K562 (cell line): Measurements from ENCODE around the gene EZH1. TPM values are rescaled to one million over a fixed set of nuclear protein-coding genes. Genes with fewer than 3 reads are reported as not detected.

ENCODE experiments used
- ATAC-seq: fragments of 200-7000 bp; cut with Tn5 transposase; 3 replicates; pipeline ENCODE4 v1.9.1; 2020; ENCODE audit warnings: moderate library complexity
- BruUV-seq: library from RNA; stranded (reverse); fragments of 400-500 nt; replicated peaks from 2 replicates; lab custom pipeline; 2021; lab: Mats Ljungman, UMichigan
- CTCF ChIA-PET: fragments of 300-600 bp; formaldehyde crosslinking; extraction: SDS; loops from one replicate; lab custom pipeline; 2021; ENCODE audit warnings: low intra/inter-chr PET ratio; lab: Yijun Ruan, JAX
- POLR2A ChIA-PET: fragments of 300-600, 350-650 bp; sonication (Branson Sonifier 250); formaldehyde crosslinking; extraction: SDS; loops from one replicate; lab custom pipeline; 2021; ENCODE audit warnings: antibody characterized with exemption, inconsistent platforms; lab: Yijun Ruan, JAX
- DNase-seq, 4 experiments: peaks; one replicate each; pipeline versions ENCODE4 v3.0.0 to v3.0.0-alpha.2; 2011 to 2018; ENCODE audit warnings: low spot score in 3 of 4, mixed read lengths in 3 of 4; ENCODE audit errors: extremely low read depth in 1 of 4
- FAIRE-seq: peaks from 2 replicates; lab custom pipeline; 2011; peaks lifted over from hg19 to GRCh38; lab: Jason Lieb, UNC
- H2AFZ ChIP-seq: 2 replicates; pipeline ENCODE4 v1.6.0; 2011; ENCODE audit warnings: low read depth, low read length, control low read depth, inconsistent platforms
- H3K27ac ChIP-seq: fragments of 200-600 bp; 3 replicates; pipeline ENCODE4 v1.8.0; 2011; ENCODE audit warnings: low read depth, mild to moderate bottlenecking, control low read depth, inconsistent platforms, low read length, moderate library complexity, mixed read lengths; ENCODE audit errors: extremely low read depth
- H3K27me3 ChIP-seq, 2 experiments: fragments of 300-600 bp in 1 of 2; 2 replicates in 1 of 2; 3 replicates in 1 of 2; pipeline versions ENCODE4 v1.6.0 to v1.8.0; 2011; ENCODE audit warnings: inconsistent platforms in 2 of 2, low read length in 2 of 2, mild to moderate bottlenecking in 1 of 2, mixed read lengths in 1 of 2, moderate library complexity in 1 of 2; ENCODE audit not compliant: control insufficient read depth in 2 of 2, insufficient read depth in 2 of 2
- H3K36me3 ChIP-seq: fragments of 300-600 bp; 3 replicates; pipeline ENCODE4 v1.8.0; 2011; ENCODE audit warnings: mild to moderate bottlenecking, low read length, inconsistent platforms; ENCODE audit not compliant: control insufficient read depth, insufficient read depth
- H3K4me1 ChIP-seq, 2 experiments: fragments of 200-600 bp in 1 of 2; replicated peaks in 1 of 2; 2 replicates in 1 of 2; 3 replicates in 1 of 2; pipeline versions ENCODE4 v1.5.1 to v1.8.0; 2011; ENCODE audit warnings: inconsistent platforms in 2 of 2, low read length in 2 of 2, mild to moderate bottlenecking in 1 of 2, mixed read lengths in 1 of 2, moderate library complexity in 1 of 2; ENCODE audit not compliant: control insufficient read depth in 2 of 2, insufficient read depth in 2 of 2
- H3K4me2 ChIP-seq: 2 replicates; pipeline ENCODE4 v1.6.1; 2011; ENCODE audit warnings: low read length, control low read depth, inconsistent platforms, mixed read lengths; ENCODE audit not compliant: insufficient read depth
- H3K4me3 ChIP-seq: fragments of 200-600 bp; sonication (generic), shearing (Covaris generic); 2 replicates; pipeline ENCODE4 v1.5.1; 2016; ENCODE audit warnings: control low read depth, inconsistent platforms
- H3K79me2 ChIP-seq: fragments of 200-600 bp; 3 replicates; pipeline ENCODE4 v1.8.0; 2011; ENCODE audit warnings: low read length, inconsistent platforms; ENCODE audit not compliant: control insufficient read depth, insufficient read depth
- H3K9ac ChIP-seq, 2 experiments: 2 replicates each; pipeline versions ENCODE4 v1.6.0 to v1.6.1; 2011; ENCODE audit warnings: low read depth in 2 of 2, low read length in 2 of 2, control low read depth in 1 of 2, inconsistent platforms in 1 of 2, mild to moderate bottlenecking in 1 of 2, mixed read lengths in 1 of 2; ENCODE audit not compliant: insufficient read depth in 1 of 2
- H3K9me1 ChIP-seq: one replicate; pipeline ENCODE4 v1.6.0; 2011; ENCODE audit warnings: inconsistent platforms, mild to moderate bottlenecking, low read length, moderate library complexity; ENCODE audit not compliant: control insufficient read depth, insufficient read depth
- H3K9me3 ChIP-seq: replicated peaks from 2 replicates; pipeline ENCODE4 v1.5.1; 2011; ENCODE audit warnings: low read depth, low read length, inconsistent platforms; ENCODE audit not compliant: control insufficient read depth, insufficient read depth
- H4K20me1 ChIP-seq: replicated peaks from 2 replicates; pipeline ENCODE4 v1.6.1; 2011; ENCODE audit warnings: low read length, inconsistent platforms, mixed read lengths; ENCODE audit not compliant: control insufficient read depth, insufficient read depth
- CEBPB ChIP-seq: fragments of 450-650 bp; IDR thresholded peaks from 2 replicates; pipeline ENCODE4 v1.6.1; 2016; ENCODE audit warnings: missing genetic modification characterization, missing compliant biosample characterization
- COPS2 ChIP-seq: fragments of 450-650 bp; conservative IDR thresholded peaks from 2 replicates; pipeline ENCODE4 v1.6.1; 2016; ENCODE audit warnings: mild to moderate bottlenecking, moderate library complexity
- ELF4 ChIP-seq: fragments of 450-650 bp; formaldehyde crosslinking; IDR thresholded peaks from 2 replicates; pipeline ENCODE4 v1.4.0; 2022; ENCODE audit warnings: missing genetic modification characterization
- GATAD2B ChIP-seq: fragments of 450-650 bp; IDR thresholded peaks from 2 replicates; pipeline ENCODE4 v1.6.1; 2017; ENCODE audit warnings: mild to moderate bottlenecking, borderline replicate concordance
- ILK ChIP-seq: fragments of 450-650 bp; IDR thresholded peaks from 2 replicates; pipeline ENCODE4 v1.6.1; 2016; ENCODE audit warnings: missing genetic modification characterization, low read depth, mild to moderate bottlenecking, missing compliant biosample characterization, moderate library complexity, borderline replicate concordance
- JUND ChIP-seq, 2 experiments: IDR thresholded peaks; 2 replicates in 1 of 2; 3 replicates in 1 of 2; pipeline ENCODE4 v1.6.1; 2011; ENCODE audit warnings: borderline replicate concordance in 2 of 2, low read depth in 2 of 2, low read length in 2 of 2, improper control_type of control experiment in 1 of 2, missing biosample characterization in 1 of 2, missing genetic modification characterization in 1 of 2, missing genetic modification reagents in 1 of 2
- KDM4B ChIP-seq, 2 experiments: fragments of 450-650 bp in 1 of 2; sonication (generic) in 1 of 2; IDR thresholded peaks; 2 replicates each; pipeline ENCODE4 v1.6.1; 2016 to 2017; ENCODE audit warnings: borderline replicate concordance in 2 of 2, antibody characterized with exemption in 1 of 2, low read depth in 1 of 2, mild to moderate bottlenecking in 1 of 2
- MCM2 ChIP-seq: fragments of 450-650 bp; IDR thresholded peaks from 2 replicates; pipeline ENCODE4 v1.6.1; 2017; ENCODE audit warnings: low read depth, mild to moderate bottlenecking
- MCM7 ChIP-seq, 2 experiments: fragments of 450-650 bp; IDR thresholded peaks; 2 replicates each; pipeline ENCODE4 v1.6.1; 2016 to 2018
- MEF2A ChIP-seq: IDR thresholded peaks from 2 replicates; pipeline ENCODE4 v1.6.1; 2011; ENCODE audit warnings: low read depth, mild to moderate bottlenecking, low read length, moderate library complexity; ENCODE audit not compliant: control insufficient read depth
- NFYB ChIP-seq: IDR thresholded peaks from 2 replicates; pipeline ENCODE4 v1.6.1; 2011; ENCODE audit warnings: mild to moderate bottlenecking, moderate library complexity; ENCODE audit not compliant: insufficient read length; ENCODE audit errors: extremely low read depth
- WGBS: fragments of 100-300 bp; shearing (Covaris generic); methylation state at CpG from one replicate; pipeline ENCODE4 v1.1.6; 2016; ENCODE audit warnings: low coverage, mixed read lengths; ENCODE audit not compliant: insufficient coverage; ENCODE audit errors: missing lambda C conversion rate; 5-methylcytosine and 5-hydroxymethylcytosine counted together
- in situ Hi-C: fragments of 300-500 bp; cut with MboI; formaldehyde crosslinking; loops from 4 replicates; pipeline ENCODE4 v1.15.0; 2018; ENCODE audit warnings: inconsistent platforms, mixed read lengths
- intact Hi-C: fragments of 100-400 bp; cut with micrococcal nuclease; formaldehyde crosslinking; loops from 2 replicates; pipeline ENCODE4 v1.14.2; 2022
- polyA plus RNA-seq, 8 experiments: library from polyadenylated mRNA; depleted of rRNA in 4 of 8; stranded (reverse) in 5 of 8; unstranded in 3 of 8; fragments of >200 nt; fragmentation: Nextera tagmentation in 2 of 8; fragmentation: Illumina TruSeq in 1 of 8; extraction: Ambion mirVana in 2 of 8; extraction: Trizol in 1 of 8; gene quantifications; 2 replicates each; pipeline versions ENCODE4 v1.2.1 to v1.2.3, GENCODE V29; 2011 to 2014; ENCODE audit warnings: inconsistent platforms in 1 of 8, missing spikeins in 1 of 8
- total RNA-seq, 7 experiments: library from RNA; depleted of rRNA in 6 of 7; stranded (reverse); fragments of >200 nt in 6 of 7; fragmentation: Illumina TruSeq in 2 of 7; extraction: Trizol in 2 of 7; gene quantifications; 2 replicates each; pipeline versions ENCODE4 v1.2.1 to v1.2.3, GENCODE V29; 2011 to 2021; ENCODE audit warnings: low replicate concordance in 1 of 7
- TF ChIP-seq, protein P1 (sequence below), 2 experiments: fragments of 450-650 bp; formaldehyde crosslinking in 1 of 2; IDR thresholded peaks; 2 replicates each; pipeline versions ENCODE4 v1.4.0 to v1.6.1; 2014 to 2020; ENCODE audit warnings: mild to moderate bottlenecking in 2 of 2, borderline replicate concordance in 1 of 2, low read depth in 1 of 2

EZH1 gene
- total and polyA plus RNA-seq, 9 of the 15 experiments (the other 6 are each of a cell fraction or from before 2014, with no cell fraction given): 8.6 to 40.8 (median 22.9) TPM

DNA sequence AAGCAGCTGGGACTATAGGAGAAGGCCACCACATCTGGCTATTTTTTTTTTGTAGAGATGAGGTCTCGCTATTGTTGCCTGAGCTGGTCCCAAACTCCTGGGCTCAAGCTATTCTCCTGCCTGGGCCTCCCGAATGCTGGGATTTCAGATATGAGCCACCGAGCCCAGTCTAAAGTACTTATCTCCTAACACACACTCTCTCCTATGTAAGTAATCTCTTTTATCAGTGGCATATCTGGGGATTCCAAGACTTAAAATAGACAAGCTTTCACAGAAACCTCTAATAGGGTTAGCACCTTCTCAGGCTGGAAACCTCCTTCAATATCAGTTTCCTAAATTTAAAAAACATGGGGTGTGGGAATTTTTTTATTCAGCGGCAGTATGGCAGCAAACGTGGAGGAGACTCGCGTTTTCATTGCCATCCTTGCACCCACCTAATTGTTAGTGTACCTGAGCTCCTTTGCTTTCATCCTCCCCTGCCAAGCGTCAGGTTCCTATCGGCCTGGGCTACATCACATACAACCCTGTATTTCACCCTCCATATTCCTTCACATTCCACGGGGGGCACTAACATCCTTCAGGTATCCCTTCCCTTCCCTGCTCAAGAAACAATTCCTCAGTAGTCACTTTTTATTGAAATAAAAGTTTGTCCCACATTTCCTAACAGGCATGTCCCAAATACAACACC is 1.1 kb downstream of the EZH1 start:
- peak overlapping the region; percentile 81 for H2AFZ ChIP-seq
- DNase-seq (peak in 2 of 4 experiments; percentile 60 to 88), FAIRE-seq (peak; percentile 91), ATAC-seq (peak; percentile 40)
- H3K27ac ChIP-seq: peak overlapping the region; percentile 81
- H3K9ac ChIP-seq: peak overlapping the region; percentile 73 to 95
- in situ Hi-C loops: no loop called here
- H3K9me3 ChIP-seq: no peaks in the 10 kb centered on the region
- H3K9me1 ChIP-seq: no peaks in the 10 kb centered on the region
- peaks cover 35% of the 10 kb centered on the region; the same call in 2 of the 3 replicates for H3K79me2 ChIP-seq
- H4K20me1 ChIP-seq: no peaks in the 10 kb centered on the region
- peaks cover 15 to 26% of the 10 kb centered on the region in 2 experiments; a peak in 4 of 5 replicates for H3K4me1 ChIP-seq
- intact Hi-C loops: no loop called here
- peak overlapping the region; percentile 77 for H3K4me2 ChIP-seq
- POLR2A ChIA-PET: interaction anchor here (0.6 to 1.1 kb wide), 7 partner anchors 15 to 136 kb away, joined by 3 to 5 read pairs (median 3); partner anchors contain the start of gene BECN1
- H3K36me3 ChIP-seq: 0 out of 3 replicates have a peak, but pooled peaks cover 2% of the 10 kb centered on the region
- H3K4me3 ChIP-seq: peak overlapping the region; percentile 65
- H3K27me3 ChIP-seq: no peaks in the 10 kb centered on the region
- no TSS peak for BruUV-seq
- under 1% methylated on average over 10 of the region's 10 CpGs for WGBS
- CTCF ChIA-PET: interaction anchor here (1.1 kb wide), 1 partner anchor 149 kb away, joined by 4 read pairs; no protein-coding TSS in a partner anchor
- peak; percentile 32; the same call in 1 of the 2 replicates for TF ChIP-seq JUND (IDR thresholded peaks at IDR 0.05; ENCODE audit: borderline replicate concordance, low read depth, low read length)
- no peak for TF ChIP-seq JUND (tag; IDR thresholded peaks at IDR 0.05; ENCODE audit: borderline replicate concordance, low read depth, low read length)
- no peak for TF ChIP-seq NFYB
- peak; percentile 86 for TF ChIP-seq MEF2A
- no peak for TF ChIP-seq COPS2
- TF ChIP-seq MCM7 (IDR thresholded peaks at IDR 0.05): no peak
- TF ChIP-seq, protein P1, sequence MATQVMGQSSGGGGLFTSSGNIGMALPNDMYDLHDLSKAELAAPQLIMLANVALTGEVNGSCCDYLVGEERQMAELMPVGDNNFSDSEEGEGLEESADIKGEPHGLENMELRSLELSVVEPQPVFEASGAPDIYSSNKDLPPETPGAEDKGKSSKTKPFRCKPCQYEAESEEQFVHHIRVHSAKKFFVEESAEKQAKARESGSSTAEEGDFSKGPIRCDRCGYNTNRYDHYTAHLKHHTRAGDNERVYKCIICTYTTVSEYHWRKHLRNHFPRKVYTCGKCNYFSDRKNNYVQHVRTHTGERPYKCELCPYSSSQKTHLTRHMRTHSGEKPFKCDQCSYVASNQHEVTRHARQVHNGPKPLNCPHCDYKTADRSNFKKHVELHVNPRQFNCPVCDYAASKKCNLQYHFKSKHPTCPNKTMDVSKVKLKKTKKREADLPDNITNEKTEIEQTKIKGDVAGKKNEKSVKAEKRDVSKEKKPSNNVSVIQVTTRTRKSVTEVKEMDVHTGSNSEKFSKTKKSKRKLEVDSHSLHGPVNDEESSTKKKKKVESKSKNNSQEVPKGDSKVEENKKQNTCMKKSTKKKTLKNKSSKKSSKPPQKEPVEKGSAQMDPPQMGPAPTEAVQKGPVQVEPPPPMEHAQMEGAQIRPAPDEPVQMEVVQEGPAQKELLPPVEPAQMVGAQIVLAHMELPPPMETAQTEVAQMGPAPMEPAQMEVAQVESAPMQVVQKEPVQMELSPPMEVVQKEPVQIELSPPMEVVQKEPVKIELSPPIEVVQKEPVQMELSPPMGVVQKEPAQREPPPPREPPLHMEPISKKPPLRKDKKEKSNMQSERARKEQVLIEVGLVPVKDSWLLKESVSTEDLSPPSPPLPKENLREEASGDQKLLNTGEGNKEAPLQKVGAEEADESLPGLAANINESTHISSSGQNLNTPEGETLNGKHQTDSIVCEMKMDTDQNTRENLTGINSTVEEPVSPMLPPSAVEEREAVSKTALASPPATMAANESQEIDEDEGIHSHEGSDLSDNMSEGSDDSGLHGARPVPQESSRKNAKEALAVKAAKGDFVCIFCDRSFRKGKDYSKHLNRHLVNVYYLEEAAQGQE (IDR thresholded peaks at IDR 0.05; ENCODE audit: borderline replicate concordance): peak; percentile 22; the same call in 1 of the 2 replicates
- TF ChIP-seq, protein P1 (CRISPR knock-in tag; IDR thresholded peaks at IDR 0.05; ENCODE audit: low read depth): no peak
- no peak for TF ChIP-seq KDM4B (IDR thresholded peaks at IDR 0.05; ENCODE audit: borderline replicate concordance in 2 of 2, low read depth in 1 of 2)
- TF ChIP-seq ILK: no peak
- TF ChIP-seq MCM2: no peak
- TF ChIP-seq ELF4 (CRISPR knock-in tag): 0 out of 2 replicates have a peak, but pooled peaks have one; percentile 50
- TF ChIP-seq CEBPB (tag): no peak
- TF ChIP-seq GATAD2B: peak; percentile 80; the same call in 1 of the 2 replicates
